GM12865 (cell line): Measurements from ENCODE around the gene RNF223.

ENCODE experiments used
- DNase-seq: peaks from one replicate; pipeline ENCODE4 v3.0.0; 2010; ENCODE audit warnings: low read depth
- H3K4me3 ChIP-seq: 2 replicates; pipeline ENCODE4 v1.5.1; 2011; ENCODE audit warnings: mild to moderate bottlenecking, low read depth, low read length, control low read depth
- TF ChIP-seq, protein P1 (sequence below): IDR thresholded peaks from 2 replicates; pipeline ENCODE4 v1.5.1; 2011; ENCODE audit warnings: low read length, control low read depth, low read depth, inconsistent platforms; ENCODE audit not compliant: insufficient read depth; ENCODE audit errors: missing control alignments

The RNF223 gene

DNA sequence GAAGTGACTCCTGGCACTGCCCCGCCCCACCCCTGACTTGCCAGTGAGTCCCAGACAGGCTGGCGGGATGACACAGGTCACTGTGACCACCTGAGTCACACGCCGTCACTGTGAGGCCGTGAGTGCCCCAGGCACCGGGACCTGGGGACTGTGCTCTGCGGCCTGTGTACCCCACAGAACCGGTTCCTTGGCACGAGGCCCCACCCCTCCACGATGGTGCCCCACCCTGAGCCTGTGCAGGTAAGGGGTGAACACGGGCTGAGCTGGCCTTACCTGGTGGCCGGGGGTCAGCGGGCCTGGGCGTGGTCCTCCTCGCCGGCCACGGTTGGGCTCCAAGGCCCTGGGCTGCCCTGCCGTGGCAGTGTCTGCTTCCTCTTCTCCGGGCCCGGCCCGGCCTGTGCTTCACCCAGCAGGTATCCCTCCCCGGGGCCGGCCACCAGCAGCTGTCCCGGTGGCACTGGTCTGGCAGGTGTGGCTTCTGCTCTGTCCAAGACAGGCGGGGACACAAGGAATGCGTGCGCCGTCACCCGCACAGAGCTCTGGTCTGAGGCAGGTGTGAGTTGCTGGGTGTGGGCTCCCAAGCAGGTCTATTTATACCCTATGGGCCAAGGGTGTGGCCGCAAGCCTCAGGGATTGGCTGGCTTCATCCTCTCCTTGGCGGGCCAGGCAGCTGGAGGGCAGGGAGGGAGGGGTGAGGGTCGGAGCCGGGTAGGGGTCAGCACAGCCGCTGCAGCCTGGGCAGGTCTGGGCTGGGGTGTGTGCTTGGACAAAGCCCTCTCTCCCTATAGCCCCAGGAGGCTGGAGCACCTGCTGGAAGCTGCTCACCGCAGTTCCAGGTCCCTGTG lies at the start of gene RNF223:
Gene RNF223 (minus strand): TSS at position 564 of the 845 bp plus-strand sequence. CDS start 1,740 bp downstream, outside the sequence.
- no peak for DNase-seq
- no peak within 1 kb of the TSS for H3K4me3 ChIP-seq
- TF ChIP-seq, protein P1, sequence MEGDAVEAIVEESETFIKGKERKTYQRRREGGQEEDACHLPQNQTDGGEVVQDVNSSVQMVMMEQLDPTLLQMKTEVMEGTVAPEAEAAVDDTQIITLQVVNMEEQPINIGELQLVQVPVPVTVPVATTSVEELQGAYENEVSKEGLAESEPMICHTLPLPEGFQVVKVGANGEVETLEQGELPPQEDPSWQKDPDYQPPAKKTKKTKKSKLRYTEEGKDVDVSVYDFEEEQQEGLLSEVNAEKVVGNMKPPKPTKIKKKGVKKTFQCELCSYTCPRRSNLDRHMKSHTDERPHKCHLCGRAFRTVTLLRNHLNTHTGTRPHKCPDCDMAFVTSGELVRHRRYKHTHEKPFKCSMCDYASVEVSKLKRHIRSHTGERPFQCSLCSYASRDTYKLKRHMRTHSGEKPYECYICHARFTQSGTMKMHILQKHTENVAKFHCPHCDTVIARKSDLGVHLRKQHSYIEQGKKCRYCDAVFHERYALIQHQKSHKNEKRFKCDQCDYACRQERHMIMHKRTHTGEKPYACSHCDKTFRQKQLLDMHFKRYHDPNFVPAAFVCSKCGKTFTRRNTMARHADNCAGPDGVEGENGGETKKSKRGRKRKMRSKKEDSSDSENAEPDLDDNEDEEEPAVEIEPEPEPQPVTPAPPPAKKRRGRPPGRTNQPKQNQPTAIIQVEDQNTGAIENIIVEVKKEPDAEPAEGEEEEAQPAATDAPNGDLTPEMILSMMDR = no peak

DNA sequence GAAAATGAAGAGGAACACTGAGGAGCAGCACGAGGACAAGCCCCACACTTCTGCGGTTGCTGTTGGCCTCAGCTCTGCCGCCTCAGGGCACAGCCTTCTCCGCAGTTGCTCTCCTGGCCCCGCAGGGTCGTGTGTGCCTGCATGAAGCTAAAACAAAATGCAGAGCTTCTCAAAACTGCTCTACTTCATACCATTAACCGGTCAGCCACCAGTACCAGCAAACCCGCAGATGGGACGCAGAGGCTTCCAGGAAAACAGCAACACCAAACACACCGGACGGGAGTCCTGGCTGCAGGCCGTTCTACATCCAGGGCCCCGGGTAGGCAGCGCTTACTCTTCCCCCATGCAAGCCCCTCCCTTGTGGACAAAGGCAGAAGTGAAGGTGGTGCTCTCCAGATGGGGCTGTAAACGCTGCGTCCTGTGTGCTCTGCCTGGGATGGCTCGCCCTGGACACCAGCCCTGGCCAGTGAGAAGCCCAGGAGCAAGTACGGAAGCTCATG lies 48.9 kb upstream of the RNF223 start:
- no peak for DNase-seq
- H3K4me3 ChIP-seq = no peak overlapping the region
- TF ChIP-seq, protein P1 = no peak

DNA sequence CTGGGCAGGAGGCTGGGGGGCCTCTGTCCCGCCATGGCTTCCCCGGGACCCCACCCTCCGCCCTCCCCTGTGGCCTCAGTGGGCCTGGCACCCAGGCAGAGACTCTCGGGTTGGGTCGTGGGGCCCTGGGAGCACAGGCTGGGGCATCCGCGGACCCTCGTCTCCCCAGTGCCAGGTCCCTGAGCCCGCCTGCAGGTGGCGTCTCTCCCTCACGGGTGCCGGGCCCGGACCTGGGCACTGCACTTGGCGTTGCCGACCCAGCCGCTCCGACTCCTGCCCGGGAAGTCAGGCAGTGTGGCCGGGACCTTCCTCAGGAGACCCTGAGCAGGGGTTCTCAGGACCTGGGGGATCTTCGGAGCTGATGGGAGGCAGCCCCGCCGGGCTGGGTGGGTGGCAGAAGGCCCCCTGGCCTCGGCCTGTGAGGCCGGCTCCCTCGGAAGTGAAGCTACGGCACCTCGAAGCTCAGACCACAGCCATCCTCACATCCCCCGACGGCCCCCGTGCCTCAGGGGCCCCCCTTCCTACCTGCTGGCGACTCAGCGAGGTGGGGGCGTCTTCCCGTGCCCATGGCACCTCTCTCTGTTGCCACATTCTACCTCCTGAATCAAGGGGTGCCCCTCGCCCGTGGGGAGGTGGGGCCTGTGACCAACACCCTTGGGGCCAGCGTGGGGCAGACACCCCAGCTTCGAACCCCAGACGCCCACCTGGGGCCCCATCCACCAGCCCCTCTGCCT lies 48.1 kb upstream of the RNF223 start:
- TF ChIP-seq, protein P1 = peak; percentile 92
- peak; percentile 77 for DNase-seq
- H3K4me3 ChIP-seq = no peak overlapping the region

DNA sequence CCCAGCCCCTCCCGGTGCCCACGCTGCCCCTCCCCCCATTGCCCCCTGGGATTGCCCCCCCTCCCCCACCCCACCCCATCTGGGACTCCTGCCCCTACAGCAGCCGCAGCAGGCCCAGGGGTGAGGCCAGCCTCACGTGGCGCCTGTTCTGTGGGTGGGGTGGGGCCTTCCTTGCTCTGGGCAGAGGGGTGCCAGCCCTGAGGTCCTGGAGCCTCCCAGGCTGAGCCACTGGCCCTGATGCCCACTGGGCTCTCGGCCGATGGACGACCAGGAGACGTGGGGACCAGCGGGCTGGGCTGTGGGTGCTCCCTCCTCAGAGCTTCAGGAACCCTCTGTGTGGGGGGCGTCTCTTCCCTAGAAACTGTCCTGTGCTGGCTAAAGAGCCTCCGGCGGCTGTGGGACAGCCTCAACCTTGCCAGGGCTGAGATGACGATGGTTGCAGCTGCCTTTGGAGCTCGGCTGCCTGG lies 47.5 kb upstream of the RNF223 start:
- TF ChIP-seq, protein P1 = no peak
- DNase-seq = no peak
- no peak overlapping the region for H3K4me3 ChIP-seq

DNA sequence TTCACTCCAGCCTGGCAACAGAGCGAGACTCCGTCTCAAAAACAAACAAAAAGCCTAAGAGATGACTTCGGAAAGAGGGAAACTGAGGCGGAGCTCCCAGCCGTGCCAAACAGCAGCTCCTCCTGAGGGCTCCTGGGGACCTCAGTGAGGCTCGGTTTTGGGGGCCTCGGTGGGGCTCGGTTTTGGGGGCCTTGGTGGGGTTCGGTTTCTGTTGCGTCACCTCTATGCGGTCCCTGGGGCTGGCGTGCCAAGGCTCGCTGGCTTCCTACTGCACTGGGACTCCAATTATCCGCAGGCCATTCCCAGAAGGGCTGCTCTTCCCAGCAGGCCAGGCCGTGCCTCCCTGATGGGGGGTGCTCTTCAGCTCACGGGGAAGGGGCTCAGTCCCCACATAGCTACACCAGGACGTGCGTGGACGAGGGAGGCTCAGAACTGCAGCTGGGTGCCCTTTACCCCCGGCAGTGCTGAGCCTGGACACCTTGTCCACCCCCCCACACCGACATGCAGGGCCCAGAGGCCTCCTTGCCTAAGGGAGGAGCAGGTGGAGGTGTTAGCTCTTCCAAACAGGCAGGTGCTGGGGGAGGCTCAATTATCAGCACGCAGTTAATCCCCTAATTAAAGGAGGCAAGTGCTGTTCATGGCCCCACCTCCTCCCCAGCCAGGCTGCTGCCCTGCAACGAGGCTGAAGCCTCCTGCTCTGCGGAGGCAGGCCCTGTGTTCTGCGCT lies 46.9 kb upstream of the RNF223 start:
- H3K4me3 ChIP-seq = no peak overlapping the region
- DNase-seq = no peak
- TF ChIP-seq, protein P1 = no peak

DNA sequence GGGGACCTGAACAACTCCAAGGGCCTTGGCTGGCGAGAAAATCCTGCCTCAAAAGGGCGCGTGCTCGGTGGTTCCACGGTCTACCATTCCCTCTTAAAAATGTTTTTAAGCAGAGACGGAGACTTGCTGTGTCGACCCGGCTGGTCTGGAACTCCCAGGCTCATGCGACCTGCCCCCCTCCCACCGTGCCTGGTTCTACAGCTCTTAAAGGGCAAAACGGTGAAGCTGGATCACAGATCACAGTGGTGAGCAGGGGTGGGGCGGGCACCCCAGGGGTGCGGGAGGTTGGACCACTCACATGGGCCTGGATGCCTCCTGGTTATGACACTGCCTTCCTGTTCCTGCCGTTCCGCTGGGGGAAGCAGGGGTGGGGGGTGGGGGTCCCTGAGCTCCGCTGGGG lies 46.0 kb upstream of the RNF223 start:
- TF ChIP-seq, protein P1 = no peak
- no peak for DNase-seq
- no peak overlapping the region for H3K4me3 ChIP-seq
